Endothelial cell of umbilical vein (primary cell): ENCODE measurements around the gene ITGA2.

Experiments
- CTCF ChIP-seq, 2 donors: IDR thresholded peaks; 1 replicate in 1 of 2; 2 replicates in 1 of 2; pipeline ENCODE4 v1.5.1; 2011; ENCODE audit warnings: low read length in 2 of 2, mild to moderate bottlenecking in 2 of 2, moderate library complexity in 2 of 2, control low read depth in 1 of 2, inconsistent platforms in 1 of 2, low read depth in 1 of 2; ENCODE audit not compliant: insufficient read depth in 1 of 2; ENCODE audit errors: extremely low read depth in 1 of 2
- JUN ChIP-seq: IDR thresholded peaks from 2 replicates; pipeline ENCODE4 v1.6.1; 2011; ENCODE audit warnings: borderline replicate concordance, low read depth; ENCODE audit not compliant: insufficient read length, insufficient read depth

DNA sequence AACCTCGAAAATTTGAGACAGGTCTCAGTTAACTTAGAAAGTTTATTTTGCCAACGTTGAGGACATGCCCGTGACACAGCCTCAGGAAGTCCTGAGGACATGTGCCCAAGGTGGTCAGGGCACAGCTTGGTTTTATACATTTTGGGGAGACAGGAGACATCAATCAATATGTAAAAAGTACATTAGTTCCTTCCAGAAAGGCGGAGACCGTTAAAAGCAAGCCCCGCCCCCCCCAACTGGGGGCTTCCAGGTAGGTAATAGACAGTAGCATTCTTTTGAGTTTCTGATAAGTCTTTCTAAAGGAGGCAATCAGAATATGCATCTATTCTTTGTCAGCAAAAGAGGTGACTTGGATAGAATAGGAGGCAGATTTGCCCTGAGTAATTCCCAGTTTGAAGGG is 121.0 kb downstream of the ITGA2 start:
- TF ChIP-seq CTCF (IDR thresholded peaks at IDR 0.05; ENCODE audit: extremely low read depth in 1 of 2, insufficient read depth in 1 of 2, low read depth in 1 of 2, low read length in 2 of 2) (no peak), JUN (no peak)
